Lung microvascular endothelial cell (primary cell): ENCODE results near the gene EXTL2. TPM values are rescaled to one million over a fixed set of nuclear protein-coding genes. Genes with fewer than 3 reads are reported as not detected.
"Not testable (repeated sequence)": the region's sequence is repeated elsewhere in the genome, so short reads cannot be mapped to it uniquely, and the experiment has no call there.

ENCODE experiments used
- DNase-seq, 2 donors: peaks; one replicate each; pipeline versions ENCODE4 v3.0.0 to v3.0.0-alpha.2; 2010; ENCODE audit warnings: low read depth in 2 of 2
- total RNA-seq: library from RNA; depleted of rRNA; stranded (reverse); fragments of >200 nt; gene quantifications from 2 replicates; pipeline ENCODE4 v1.2.1, GENCODE V29; 2014

Gene EXTL2
- total RNA-seq, 1 donor from 2014 or later, result 10.9 TPM

DNA sequence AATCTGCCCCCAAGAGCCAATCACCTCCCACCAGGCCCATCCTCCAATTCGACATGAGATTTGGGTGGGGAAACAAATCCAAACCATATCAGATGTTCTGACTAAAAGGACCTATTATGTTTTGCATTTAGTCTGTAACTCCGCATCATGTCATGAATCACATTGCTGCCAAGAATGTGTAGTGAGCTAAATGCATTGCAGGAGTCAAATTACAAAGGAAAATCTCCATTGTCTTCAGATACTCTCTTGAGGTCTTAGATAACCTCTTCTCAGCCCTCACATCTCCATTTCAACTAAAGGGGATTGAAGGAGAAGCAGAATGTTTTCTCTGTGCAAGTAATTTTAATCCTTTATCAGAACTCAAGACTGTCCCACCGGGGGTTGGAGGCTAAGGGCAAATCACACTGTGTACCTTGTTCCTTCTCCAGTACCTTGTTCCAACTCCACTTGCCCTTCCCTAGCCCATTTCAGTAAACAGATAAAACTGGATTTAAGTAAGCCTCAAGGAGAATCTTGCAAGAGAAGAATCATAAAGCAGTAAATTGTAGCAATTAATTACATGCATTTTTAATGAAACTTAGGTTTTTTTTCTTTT lies 34.1 kb downstream of the EXTL2 start:
- DNase-seq, result peak in 1 of 2 donors; percentile 74

DNA sequence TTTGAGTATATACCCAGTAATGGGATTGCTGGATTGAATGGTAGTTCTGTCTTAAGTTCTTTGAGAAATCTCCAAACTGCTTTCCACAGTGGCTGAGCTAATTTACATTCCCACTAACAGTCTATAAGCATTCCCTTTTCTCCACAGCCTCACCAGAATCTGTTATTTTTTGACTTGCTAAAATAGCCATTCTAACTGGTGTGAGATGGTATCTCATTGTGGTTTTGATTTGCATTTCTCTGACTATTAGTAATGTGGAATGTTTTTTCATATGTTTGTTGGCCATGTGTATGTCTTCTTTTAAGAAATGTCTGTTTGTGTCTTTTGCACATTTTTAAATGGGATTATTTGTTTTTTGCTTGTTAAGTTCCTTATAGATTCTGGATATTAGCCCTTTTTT lies 39.5 kb downstream of the EXTL2 start:
- not testable (repeated sequence) for DNase-seq

DNA sequence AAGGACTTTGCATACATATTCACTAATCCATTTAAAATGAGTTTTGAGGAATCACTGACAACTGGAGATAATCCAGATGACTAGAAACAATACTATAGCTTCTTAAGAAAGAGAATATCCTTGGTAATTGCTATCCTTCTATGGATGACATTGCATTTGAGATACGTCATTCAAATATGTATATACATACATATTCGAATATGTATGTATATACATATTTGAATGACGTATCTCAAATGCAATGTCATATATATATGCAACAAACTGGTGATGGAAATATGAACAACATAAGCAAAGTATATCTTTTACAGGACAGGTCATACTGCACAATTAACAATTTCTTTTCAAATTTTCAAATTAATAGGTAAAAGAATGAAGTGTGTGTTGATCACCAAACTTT lies 41.7 kb downstream of the EXTL2 start:
- DNase-seq, result no peak

DNA sequence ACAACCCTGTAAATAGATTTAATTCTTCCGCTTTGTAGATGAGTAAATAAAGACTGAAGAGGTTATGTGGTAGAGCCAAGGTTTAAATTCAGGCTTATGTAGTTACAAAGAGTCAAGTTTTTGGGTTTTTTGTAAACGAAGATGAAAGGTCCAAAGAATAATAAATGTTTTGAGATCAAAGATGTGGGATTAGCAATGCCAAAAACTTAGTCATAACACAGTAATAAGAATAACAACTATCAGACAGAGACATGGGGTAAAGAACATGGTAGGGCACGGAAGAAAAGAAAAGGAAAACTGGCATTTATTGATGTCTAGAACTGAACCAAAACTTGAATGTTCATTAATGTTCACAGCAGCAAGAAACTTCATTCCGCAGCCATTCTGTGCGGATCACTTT lies 42.9 kb downstream of the EXTL2 start:
- no peak for DNase-seq

DNA sequence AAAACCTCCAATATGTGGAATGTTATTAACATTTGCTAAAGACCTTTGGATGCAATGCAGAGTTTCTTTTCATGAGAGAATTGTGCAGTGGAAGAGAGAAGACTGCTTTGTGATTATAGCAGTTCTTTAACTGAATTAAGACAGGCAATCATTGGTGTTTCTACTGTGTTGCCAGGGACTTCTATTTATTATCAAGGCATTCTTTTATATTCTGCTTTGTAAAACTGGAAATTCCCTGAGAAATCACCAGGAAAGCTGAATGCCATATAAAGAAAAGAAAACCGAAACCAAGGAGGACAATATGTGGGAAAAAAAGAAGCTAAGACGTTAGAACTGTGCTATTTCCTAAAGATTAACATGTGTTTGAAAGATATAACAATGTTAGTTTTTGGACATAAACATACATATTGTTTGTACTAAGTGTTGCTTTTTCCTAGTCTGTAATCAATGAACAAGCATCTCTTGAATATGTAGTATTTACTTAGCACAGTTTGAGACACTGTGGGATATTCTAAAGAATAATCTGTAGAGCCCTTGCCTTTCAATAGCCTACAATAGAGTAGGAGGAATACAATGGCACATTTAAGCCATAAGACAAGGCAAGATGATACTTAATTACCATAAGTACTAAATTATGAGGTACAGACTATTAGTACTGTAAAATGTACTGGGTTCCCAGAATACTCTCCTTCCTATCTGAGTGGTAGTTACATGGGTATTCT lies 47.1 kb downstream of the EXTL2 start:
- DNase-seq, result peak in 1 of 2 donors; percentile 80

DNA sequence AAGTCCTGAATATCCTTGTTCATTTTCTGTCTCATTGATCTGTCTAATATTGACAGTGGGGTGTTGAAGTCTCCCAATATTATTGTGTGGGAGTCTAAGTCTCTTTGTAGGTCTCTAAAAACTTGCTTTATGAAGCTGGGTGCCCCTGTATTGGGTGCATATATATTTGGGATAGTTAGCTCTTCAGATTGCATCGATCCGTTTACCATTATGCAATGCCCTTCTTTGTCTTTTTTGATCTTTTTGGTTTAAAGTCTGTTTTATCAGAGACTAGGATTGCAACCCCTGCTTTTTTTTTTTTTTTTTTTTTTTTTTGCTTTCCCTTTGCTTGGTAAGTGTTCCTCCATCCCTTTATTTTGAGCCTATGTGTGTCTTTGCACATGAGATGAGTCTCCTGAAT lies 51.5 kb downstream of the EXTL2 start:
- not testable (repeated sequence) for DNase-seq

DNA sequence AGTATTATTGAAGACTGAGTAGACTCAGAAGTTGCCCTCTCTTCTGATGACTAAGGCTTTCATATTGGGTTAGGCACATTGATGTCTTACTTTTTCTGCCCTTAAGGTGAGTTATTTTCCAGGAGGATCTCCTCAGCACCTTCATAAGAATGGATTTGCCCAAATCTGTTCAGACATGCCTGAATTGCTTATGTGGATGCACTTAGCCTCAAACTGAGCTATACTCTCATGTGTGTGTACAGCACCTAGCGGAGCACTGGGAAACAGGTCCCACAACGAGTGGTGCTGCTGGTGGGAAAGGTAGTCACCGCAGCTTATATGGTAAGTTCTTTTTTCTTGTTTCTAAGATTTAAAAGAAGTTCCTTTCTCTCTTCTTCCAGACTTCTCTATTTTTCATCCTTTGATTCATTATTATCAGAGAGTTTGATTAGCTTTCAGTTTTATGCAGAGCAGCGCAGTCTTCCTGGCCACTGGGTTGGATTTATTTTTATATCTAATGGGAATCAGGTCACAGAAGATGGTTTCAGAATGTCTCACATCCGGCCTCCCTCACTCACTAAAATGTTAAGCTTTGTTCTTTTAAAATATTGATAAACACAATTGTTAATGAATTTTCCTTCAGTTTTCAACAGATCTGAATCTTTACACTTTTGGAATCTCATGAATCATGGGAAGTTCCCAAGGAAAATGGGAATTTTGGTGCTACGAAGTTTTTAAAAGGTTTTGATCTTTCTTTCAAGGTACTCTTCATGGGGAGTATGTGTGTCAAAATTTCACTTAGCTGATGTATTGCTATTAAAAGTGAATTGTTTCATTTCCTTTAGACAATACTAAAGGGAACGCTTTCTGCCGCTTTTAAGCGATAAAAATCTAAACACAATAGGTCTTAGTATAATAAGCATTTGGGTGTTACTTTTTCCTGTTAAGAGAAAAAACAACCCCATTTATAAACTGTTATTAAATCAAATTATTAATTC lies 58.5 kb downstream of the EXTL2 start:
- peak; percentile 39 to 83 for DNase-seq

DNA sequence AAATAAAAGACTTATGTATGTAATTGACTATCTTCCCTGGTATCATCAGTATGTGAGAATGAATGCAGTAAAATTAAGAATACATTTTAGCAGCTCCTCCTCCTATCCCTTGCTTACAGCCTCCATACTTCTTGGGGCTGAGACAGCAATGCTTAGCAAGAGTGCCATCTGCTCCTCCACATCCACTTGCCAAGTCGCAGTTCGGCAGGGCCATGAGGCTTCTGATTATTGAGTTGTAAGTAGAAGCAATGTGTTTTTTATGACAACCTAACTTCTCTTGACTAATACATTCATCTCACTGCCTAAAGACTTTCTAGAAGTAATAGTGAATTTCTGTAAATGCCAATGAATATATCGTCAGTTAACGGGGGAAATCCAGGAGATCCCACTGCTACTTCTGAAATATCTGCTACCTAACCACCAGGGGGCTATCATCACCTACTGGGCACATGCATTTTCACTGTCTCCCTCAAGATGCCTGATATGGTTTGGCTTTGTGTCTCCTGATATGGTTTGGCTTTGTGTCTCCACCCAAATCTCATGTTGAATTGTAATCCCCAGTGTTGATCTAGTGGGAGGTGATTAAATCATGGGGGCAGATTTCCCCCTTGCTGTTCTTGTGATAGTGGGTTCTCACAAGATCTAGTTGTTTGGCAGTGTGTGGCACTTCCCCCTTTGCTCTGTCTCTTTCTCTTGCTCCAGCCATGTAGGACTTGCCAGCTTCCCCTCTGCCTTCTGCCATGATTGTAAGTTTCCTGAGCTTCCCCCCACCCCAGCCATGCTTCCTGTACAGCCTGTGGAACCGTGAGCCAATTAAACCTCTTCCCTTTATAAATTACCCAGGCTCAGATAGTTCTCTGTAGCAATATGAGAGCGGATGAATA lies 59.6 kb downstream of the EXTL2 start:
- DNase-seq, result peak; percentile 16 to 24

DNA sequence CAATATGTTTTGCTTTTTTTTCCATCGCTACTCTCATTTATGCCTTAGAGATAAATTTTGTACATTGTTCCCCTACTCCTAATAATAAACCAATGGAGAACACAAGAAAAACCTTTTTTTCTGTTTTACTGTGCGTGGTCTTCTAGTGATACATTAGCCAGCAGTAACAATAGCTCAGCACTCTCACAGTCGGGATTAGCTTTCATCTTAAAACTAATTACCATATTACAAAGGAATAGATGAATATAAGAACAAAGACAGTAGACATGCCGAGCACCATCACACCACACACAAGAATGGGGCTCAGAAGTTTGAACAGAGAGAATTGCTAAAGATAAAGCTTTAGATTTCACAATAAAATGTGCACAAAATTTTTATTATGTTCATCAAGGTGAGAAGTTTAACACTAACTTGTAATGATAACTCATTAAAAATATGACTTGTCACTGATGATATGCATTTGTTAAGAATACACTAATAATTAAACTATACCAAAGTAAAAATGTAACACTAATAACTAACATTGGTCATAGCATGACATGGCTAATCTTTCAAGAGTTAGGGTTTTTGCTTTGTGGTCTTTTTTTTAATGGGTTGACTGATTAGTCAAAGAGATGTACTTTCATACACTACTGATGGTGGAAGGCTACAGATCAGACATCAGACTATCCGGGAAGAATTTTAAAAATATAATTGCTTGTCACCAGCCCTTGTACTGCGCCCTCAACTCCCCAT lies 61.8 kb downstream of the EXTL2 start:
- no peak for DNase-seq

DNA sequence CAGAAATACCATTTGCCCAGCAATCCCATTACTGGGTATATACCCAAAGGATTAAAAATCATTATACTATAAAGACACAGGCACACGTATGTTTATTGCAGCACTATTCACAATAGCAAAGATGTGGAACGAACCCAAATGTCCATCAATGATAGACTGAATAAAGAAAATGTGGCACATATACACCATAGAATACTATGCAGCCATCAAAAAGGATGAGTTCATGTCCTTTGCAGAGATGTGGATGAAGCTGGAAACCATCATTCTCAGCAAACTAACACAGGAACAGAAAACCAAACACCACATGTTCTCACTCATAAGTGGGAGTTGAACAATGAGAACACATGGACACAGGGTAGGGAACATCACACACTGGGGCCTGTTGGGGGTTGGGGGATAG lies 69.0 kb downstream of the EXTL2 start:
- DNase-seq, result not testable (repeated sequence)

Other genes with a start within 250 kb of the EXTL2 start
- 1.8 and 4.1 TPM in 2 replicates for gene VCAM1, start 175.1 kb downstream of the EXTL2 start, total RNA-seq
- gene SLC30A7, start 1.2 kb upstream of the EXTL2 start, total RNA-seq, result 22.0 and 27.4 TPM in 2 replicates
- gene DPH5, start 130.9 kb upstream of the EXTL2 start, total RNA-seq, result 13.9 and 16.3 TPM in 2 replicates